ENCODE data around the gene C10orf62.

Gene C10orf62

DNA sequence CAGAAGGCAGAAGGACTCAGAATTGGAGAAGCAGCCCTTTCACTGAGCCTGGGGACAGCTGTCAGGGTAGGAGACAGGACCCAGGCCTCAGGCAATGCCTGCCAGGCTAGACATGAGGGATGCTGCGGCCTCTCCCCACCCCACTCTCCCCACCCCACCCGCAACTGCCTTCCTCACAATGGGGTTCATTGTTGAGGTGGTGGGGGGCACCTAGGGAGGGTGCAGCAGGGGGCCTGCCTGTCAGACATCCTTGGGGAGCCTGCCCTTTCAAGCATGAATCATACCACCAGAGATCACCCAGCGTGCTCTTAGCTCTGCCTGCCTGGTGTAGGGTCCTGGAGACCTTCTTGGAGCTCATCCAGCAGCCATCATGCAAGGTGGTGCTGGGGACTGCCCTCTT is at the start of gene C10orf62:
C10orf62 (plus strand) TSS at position 243 of the 400 bp plus-strand sequence. CDS start 177 bp downstream, outside the sequence.
- in situ Hi-C loops (cut with MboI; ENCODE audit: low pct_unique_long_range_greater_than_20kb, low sequenced_read_pairs, unreplicated experiment), result no loop called here
- TF ChIP-seq CTCF (IDR thresholded peaks at IDR 0.05; ENCODE audit: extremely low read depth, insufficient read depth, missing control alignments), result no peak
- DNase-seq (ENCODE audit: low spot score), result no peak

DNA sequence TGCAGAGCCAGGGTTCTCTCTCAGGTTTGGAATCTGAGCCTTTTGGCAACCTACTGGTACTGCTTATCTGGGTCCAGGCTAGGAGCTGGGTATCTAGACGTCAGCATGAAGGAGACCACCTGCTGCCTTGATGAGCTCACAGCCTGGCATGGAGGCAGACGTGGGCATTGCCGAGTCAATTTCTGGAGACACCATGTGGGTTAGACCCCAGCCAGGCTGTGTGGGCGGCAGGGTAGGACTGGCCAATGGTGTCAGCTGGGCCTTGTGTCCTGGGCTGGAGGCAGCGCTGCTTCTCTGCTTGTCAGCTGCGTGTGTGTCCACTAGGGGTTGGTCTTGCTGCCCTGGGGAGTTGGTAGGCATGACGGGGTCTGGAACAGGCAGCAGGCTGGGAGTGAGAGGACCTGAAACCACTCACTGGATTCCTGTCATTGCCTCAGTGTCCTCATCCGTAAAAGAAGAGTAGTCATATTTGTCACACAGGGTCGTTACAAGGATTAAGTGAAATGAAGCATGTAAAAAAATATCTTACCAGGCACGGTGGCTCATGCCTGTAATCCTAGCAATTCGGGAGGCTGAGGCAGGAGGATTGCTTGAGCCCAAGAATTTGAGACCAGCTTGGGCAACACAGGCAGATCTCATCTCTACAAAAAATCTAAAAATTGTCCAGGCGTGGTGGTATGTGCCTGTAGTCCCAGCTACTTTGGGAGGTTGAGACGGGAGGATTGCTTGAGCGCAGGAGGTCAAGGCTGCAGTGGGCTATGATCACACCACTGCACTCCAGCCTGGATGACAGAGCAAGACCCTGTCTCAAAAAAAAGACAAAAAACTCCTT is 48.6 kb upstream of the C10orf62 start:
- in situ Hi-C loops (cut with MboI; ENCODE audit: low pct_unique_long_range_greater_than_20kb, low sequenced_read_pairs, unreplicated experiment), result no loop called here
- no peak for DNase-seq (ENCODE audit: low spot score)
- TF ChIP-seq CTCF (IDR thresholded peaks at IDR 0.05; ENCODE audit: extremely low read depth, insufficient read depth, missing control alignments), result no peak

DNA sequence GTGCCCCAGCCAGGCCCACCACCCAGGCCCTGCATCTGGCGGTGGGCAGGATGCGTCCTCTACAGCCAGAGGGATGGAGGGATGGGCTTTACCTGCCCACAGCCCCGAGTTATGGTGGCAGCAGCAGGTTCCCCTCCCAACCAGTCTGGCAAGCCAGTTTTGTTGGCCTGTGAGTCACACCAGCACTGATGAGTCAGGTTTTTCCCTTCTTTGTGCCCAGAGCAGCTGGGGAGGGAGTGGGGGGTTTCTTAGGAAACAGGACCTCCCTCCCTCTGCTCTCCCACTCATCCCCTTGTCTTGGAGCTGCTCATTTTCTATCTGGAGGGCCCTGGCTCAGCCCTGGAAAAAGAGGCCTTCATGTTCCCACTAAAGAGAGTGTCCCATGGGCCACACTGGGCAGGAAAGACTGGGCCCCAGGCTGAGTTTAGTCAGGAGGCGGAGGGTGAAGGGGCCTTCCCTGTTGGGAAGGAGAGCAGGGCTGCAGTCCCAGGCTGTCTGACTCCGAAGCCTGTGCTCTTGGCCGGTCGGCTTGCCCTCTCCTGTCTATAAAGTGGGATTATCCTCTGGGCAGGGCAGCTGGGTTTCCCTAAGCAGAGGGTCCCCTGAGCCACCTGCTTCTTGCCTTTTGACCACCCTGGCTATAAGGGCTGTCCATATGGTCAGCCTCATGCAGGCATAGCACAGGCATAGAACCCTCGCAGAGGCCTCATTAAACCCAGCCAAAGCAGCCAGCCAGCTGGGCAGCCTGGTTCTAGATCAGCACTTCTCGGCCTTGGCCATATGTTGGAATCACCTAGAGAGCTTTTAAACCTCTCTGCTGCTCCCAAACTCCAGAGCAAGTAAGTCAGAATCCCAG is 47.1 kb upstream of the C10orf62 start:
- in situ Hi-C loops (cut with MboI; ENCODE audit: low pct_unique_long_range_greater_than_20kb, low sequenced_read_pairs, unreplicated experiment), result no loop called here
- DNase-seq (ENCODE audit: low spot score), result no peak
- no peak for TF ChIP-seq CTCF (IDR thresholded peaks at IDR 0.05; ENCODE audit: extremely low read depth, insufficient read depth, missing control alignments)

GRCh38 chr10:97543025-97543546 is 46.4 kb upstream of the C10orf62 start:
- in situ Hi-C loops (cut with MboI; ENCODE audit: low pct_unique_long_range_greater_than_20kb, low sequenced_read_pairs, unreplicated experiment), result no loop called here
- DNase-seq (ENCODE audit: low spot score), result no peak
- TF ChIP-seq CTCF (IDR thresholded peaks at IDR 0.05; ENCODE audit: extremely low read depth, insufficient read depth, missing control alignments), result no peak

DNA sequence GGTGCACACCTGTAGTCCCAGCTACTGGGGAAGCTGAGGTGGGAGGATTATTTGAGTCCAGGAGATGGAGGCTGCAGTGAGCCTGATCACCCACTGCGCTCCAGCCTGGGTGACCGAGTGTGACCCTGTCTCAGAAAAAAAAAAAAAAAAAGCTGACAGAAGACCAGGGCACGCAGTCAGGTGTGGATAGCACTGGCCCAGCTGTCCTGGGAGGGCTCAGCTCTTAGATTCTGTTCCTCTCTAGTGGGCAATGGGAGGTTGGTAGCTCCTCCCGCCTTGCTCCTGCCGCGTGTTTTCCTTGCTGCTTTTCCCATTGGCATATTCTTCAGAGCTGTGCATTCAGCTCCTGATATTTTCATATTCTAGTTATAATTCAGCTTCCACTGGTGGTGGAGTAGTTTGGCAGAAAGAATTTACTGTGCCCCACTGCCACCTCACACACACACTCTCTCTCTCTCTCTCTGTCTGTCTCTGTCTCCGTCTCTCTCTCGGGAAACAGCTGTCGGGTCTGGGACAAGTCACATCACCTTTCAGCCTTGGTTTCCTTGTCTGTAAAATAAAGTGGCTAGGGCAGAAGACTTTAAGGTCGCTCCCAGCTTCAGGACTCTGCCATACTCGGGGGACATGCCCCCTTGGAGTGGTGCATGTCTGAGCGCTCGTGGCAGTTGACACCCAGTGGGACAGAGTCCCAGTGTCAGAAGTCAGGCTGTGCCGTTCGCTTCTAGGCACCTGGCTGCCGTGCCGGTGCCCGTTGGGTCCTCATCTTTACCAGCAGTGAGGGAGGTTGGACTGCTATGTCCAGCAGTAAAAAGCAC is 42.9 kb upstream of the C10orf62 start:
- TF ChIP-seq CTCF (IDR thresholded peaks at IDR 0.05; ENCODE audit: extremely low read depth, insufficient read depth, missing control alignments), result no peak
- DNase-seq (ENCODE audit: low spot score), result no peak
- in situ Hi-C loops (cut with MboI; ENCODE audit: low pct_unique_long_range_greater_than_20kb, low sequenced_read_pairs, unreplicated experiment), result no loop called here

- TF ChIP-seq CTCF (IDR thresholded peaks at IDR 0.05; ENCODE audit: extremely low read depth, insufficient read depth, missing control alignments), result no peak
- no peak for DNase-seq (ENCODE audit: low spot score)
- in situ Hi-C loops (cut with MboI; ENCODE audit: low pct_unique_long_range_greater_than_20kb, low sequenced_read_pairs, unreplicated experiment), result no loop called here
These were observed 42.3 kb upstream of the C10orf62 start for GRCh38 chr10:97547271-97547600.
